Adrenal gland (tissue), 12 donors: ENCODE data around the gene EOLA1. TPM values are rescaled to one million over a fixed set of nuclear protein-coding genes. Genes with fewer than 3 reads are reported as not detected.
"Not testable (repeated sequence)": the region's sequence is repeated elsewhere in the genome, so short reads cannot be mapped to it uniquely, and the experiment has no call there.

ENCODE experiments used
- DNase-seq, 7 donors: peaks; one replicate each; pipeline ENCODE4 v3.0.0-alpha.2; 2019 to 2020
- H3K27ac ChIP-seq, 5 donors: fragments of 200-600 bp; sonication (generic) in 4 of 5; 1 replicate in 3 of 5; 2 replicates in 2 of 5; pipeline versions ENCODE4 v1.5.1 to v1.8.0; 2016 to 2020; ENCODE audit warnings: mild to moderate bottlenecking in 1 of 5
- H3K27me3 ChIP-seq: fragments of 200-600 bp; 2 replicates; pipeline ENCODE4 v1.8.0; 2021
- H3K36me3 ChIP-seq, 2 donors: fragments of 200-600 bp; replicated peaks in 1 of 2; 1 replicate in 1 of 2; 2 replicates in 1 of 2; pipeline versions ENCODE4 v1.5.1 to v1.8.0; 2018 to 2022
- H3K4me1 ChIP-seq, 2 donors: fragments of 200-600 bp; replicated peaks in 1 of 2; 1 replicate in 1 of 2; 2 replicates in 1 of 2; pipeline versions ENCODE4 v1.5.1 to v1.8.0; 2018 to 2021
- H3K4me3 ChIP-seq, 4 donors: fragments of 200-600 bp; sonication (generic) in 3 of 4; one replicate each; pipeline ENCODE4 v1.5.1; 2016 to 2018
- H3K9me3 ChIP-seq, 3 donors: fragments of 200-600 bp; sonication (generic) in 1 of 3; replicated peaks in 1 of 3; 1 replicate in 2 of 3; 2 replicates in 1 of 3; pipeline versions ENCODE4 v1.5.1 to v1.8.0; 2016 to 2021
- CTCF ChIP-seq, 6 experiments: fragments of 450-650 bp in 4 of 6; fragments of 200-600 bp in 2 of 6; sonication (generic) in 1 of 6; IDR thresholded peaks; 1 replicate in 5 of 6; 2 replicates in 1 of 6; pipeline versions ENCODE4 v1.5.1 to v1.8.0; 2016 to 2021; ENCODE audit warnings: antibody characterized with exemption in 6 of 6, mild to moderate bottlenecking in 2 of 6, moderate library complexity in 1 of 6
- POLR2A ChIP-seq, 2 donors: fragments of 450-650 bp; IDR thresholded peaks; one replicate each; pipeline ENCODE4 v1.6.1; 2017; ENCODE audit warnings: antibody characterized with exemption in 2 of 2, mild to moderate bottlenecking in 2 of 2, moderate library complexity in 1 of 2
- WGBS, 4 donors: extraction: QIAGEN DNeasy Blood & Tissue Kit in 2 of 4; methylation state at CpG; one replicate each; pipeline versions ENCODE4 v1.1.5 to v1.1.7; 2013 to 2017; 5-methylcytosine and 5-hydroxymethylcytosine counted together
- intact Hi-C, 2 donors: fragments of 100-400 bp; cut with DNase I; formaldehyde crosslinking; loops; one replicate each; pipeline versions ENCODE4 v1.14.1 to v1.15.0; 2022 to 2023
- polyA plus RNA-seq, 3 donors: library from polyadenylated mRNA; stranded (reverse); fragments of 200-250 nt in 2 of 3; fragments of 350-450 nt in 1 of 3; fragmentation: Illumina TruSeq in 1 of 3; extraction: RNeasy Lipid Tissue Mini Kit (QIAGEN cat#74804) in 1 of 3; gene quantifications; one replicate each; pipeline ENCODE4 v1.2.3, GENCODE V29; 2013 to 2014
- total RNA-seq, 9 donors: library from RNA; depleted of rRNA in 4 of 9; stranded (reverse); fragments of >200 nt in 4 of 9; fragments of 120-200 nt in 1 of 9; fragmentation: NEBNext Ultra II Directional in 1 of 9; extraction: Animal tissue kit (Norgen Biotek cat#: 25700) in 1 of 9; gene quantifications; one replicate each; pipeline versions ENCODE4 v1.1.0 to v1.2.4, GENCODE V29; 2013 to 2023
- donor health status: healthy with polysubstance abuse.
- donor health status: Bipolar disorder and iron deficiency.
- donor health status: DM: yes; HTN: yes; CAD: no.
- donor health status: DM: no; HTN: no; CAD: no.
- donor health status: DM: no; HTN: no; CAD: no.
- donor health status: DM: yes; HTN: yes; CAD: no.

EOLA1 gene
- total and polyA plus RNA-seq, 12 donors, result 5.9 to 35.1 (median 22.6) TPM

GRCh38 chrX:149498767-149499166 lies 42.0 kb upstream of the EOLA1 start:
- 80 to 95% (median 89%) methylated on average over 4 of the region's 4 CpGs for WGBS, 4 donors
- intact Hi-C loops, result no loop called here
- Histone ChIP-seq H3K36me3 (peaks cover 0 to 47% of the 10 kb centered on the region in 2 donors), H3K9me3 (no peaks in the 10 kb centered on the region), H3K4me3 (no peak overlapping the region), H3K4me1 (no peaks in the 10 kb centered on the region), H3K27ac (no peak overlapping the region), H3K27me3 (no peaks in the 10 kb centered on the region)
- no peak for DNase-seq
- no peak for TF ChIP-seq POLR2A (IDR thresholded peaks at IDR 0.05)
- TF ChIP-seq CTCF (IDR thresholded peaks at IDR 0.05), result no peak

GRCh38 chrX:149499766-149500165 lies 41.0 kb upstream of the EOLA1 start:
- no peaks in the 10 kb centered on the region for H3K9me3 ChIP-seq
- H3K4me3 ChIP-seq, result no peak overlapping the region
- intact Hi-C loops, result no loop called here
- DNase-seq, result no peak
- TF ChIP-seq POLR2A (IDR thresholded peaks at IDR 0.05) (no peak), CTCF (IDR thresholded peaks at IDR 0.05) (no peak)
- WGBS, 4 donors, result 67 to 94% (median 75%) methylated on average over 5 of the region's 5 CpGs
- H3K4me1 ChIP-seq, result no peaks in the 10 kb centered on the region
- peaks cover 0 to 40% of the 10 kb centered on the region in 2 donors for H3K36me3 ChIP-seq
- H3K27me3 ChIP-seq, result no peaks in the 10 kb centered on the region
- H3K27ac ChIP-seq, result no peak overlapping the region

GRCh38 chrX:149502923-149503322 lies 37.9 kb upstream of the EOLA1 start:
- H3K4me3 ChIP-seq, intact Hi-C loops, H3K4me1 ChIP-seq, H3K27ac ChIP-seq, H3K9me3 ChIP-seq, H3K27me3 ChIP-seq, DNase-seq: not testable (repeated sequence)
- peaks cover 0 to 22% of the 10 kb centered on the region in 2 donors for H3K36me3 ChIP-seq
- 74 to 78% (median 76%) methylated on average over 5 of the region's 5 CpGs; no CpG with 5 or more reads in 1 of the 4 donors for WGBS, 4 donors

GRCh38 chrX:149503446-149503845 lies 37.4 kb upstream of the EOLA1 start:
- H3K27ac ChIP-seq, result peak overlapping the region in 1 of 5 donors; percentile 62
- peak in 6 of 7 donors; percentile 28 to 82 (median 50) for DNase-seq
- H3K9me3 ChIP-seq, H3K4me1 ChIP-seq, H3K27me3 ChIP-seq, intact Hi-C loops, H3K4me3 ChIP-seq: not testable (repeated sequence)
- 19 to 48% methylated on average over 3 to 5 of the region's 10 CpGs; no CpG with 5 or more reads in 2 of the 4 donors for WGBS, 4 donors
- peaks cover 0 to 18% of the 10 kb centered on the region in 2 donors for H3K36me3 ChIP-seq

- no peak for TF ChIP-seq POLR2A (IDR thresholded peaks at IDR 0.05)
- peak in 3 of 6 experiments; percentile 9 to 35 (median 32) for TF ChIP-seq CTCF (IDR thresholded peaks at IDR 0.05)
- DNase-seq, result peak in 1 of 7 donors; percentile 72
- Histone ChIP-seq H3K36me3 (peaks cover 0 to 18% of the 10 kb centered on the region in 2 donors), H3K4me3 (peak overlapping the region in 3 of 4 donors; percentile 11 to 62 (median 25)), H3K27ac (peak overlapping the region in 4 of 5 donors; percentile 47 to 92 (median 83)), H3K9me3 (no peaks in the 10 kb centered on the region), H3K4me1 (no peaks in the 10 kb centered on the region), H3K27me3 (no peaks in the 10 kb centered on the region)
- 32 to 49% (median 36%) methylated on average over 7 to 10 of the region's 10 CpGs for WGBS, 4 donors
- intact Hi-C loops, result no loop called here
Measured at GRCh38 chrX:149504226-149504914, 36.4 kb upstream of the EOLA1 start.
